Measurements from ENCODE around the gene SPIRE1. TPM values are rescaled to one million over a fixed set of nuclear protein-coding genes. Genes with fewer than 3 reads are reported as not detected.
"Not testable (repeated sequence)": the region's sequence is repeated elsewhere in the genome, so short reads cannot be mapped to it uniquely, and the experiment has no call there.

SPIRE1 gene
- total RNA-seq, 1 donor from 2014 or later: 21.6 TPM

DNA sequence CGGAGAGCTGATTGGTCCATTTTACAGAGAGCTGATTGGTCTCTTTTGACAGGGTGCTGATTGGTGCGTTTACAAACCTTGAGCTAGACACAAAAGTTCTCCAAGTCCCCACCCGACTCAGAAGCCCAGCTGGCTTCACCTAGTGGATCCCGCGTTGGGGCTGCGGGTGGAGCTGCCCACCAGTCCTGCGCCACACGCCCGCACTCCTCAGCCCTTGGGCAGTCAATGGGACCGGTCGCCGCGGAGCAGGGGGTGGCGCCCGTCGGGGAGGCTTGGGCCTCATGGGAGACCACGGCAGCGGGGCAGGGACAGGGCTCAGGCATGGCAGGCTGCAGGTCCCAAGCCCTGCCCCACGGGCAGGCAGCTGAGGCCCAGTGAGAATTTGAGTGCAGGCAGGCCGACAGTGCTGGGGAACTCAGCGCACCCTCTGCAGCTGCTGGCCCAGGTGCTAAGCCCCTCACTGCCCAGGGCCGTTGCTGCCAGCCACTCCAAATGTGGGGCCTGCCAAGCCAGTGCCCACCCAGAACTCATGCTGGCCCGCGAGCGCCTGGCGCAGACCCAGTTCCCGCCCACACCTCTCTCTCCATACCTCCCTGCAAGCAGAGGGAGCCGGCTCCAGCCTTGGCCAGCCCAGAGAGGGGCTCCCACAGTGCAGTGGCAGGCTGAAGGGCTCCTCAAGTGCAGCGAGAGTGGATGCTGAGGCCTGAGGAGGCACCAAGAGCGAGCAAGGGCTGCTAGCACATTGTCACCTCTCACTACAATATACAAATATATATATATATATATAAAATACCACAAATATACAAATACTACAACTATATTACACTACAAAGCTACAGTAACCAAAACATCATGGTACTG is 100.7 kb downstream of the SPIRE1 start:
- no peak for DNase-seq (ENCODE audit: low spot score)
- ATAC-seq: no peak

DNA sequence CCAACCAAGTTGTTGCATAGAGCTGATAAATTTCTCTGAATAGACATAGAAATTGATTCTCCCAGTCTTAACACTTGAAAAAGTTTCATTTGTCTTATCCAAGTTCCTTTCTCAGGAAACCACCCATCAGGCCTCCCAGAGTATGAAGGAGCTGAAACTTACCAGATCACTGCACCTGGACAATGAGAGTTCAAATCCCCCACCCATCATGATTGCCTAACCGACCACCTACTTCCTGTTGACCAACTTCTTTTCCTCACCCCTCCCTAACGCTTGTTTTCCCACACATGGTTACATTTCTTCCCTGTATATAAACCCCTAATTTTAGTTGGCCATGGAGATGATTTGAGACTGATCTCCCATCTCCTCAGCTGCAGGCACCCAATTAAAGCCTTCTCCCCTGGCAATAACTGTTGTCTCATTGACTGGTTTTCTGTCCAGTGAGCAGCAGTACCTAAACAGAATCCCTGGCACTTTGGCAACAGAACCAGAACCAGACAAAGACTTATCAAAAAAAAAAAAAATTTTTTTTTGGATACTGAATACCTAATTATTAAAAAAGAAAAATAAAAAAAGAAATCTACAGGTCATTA is 103.0 kb downstream of the SPIRE1 start:
- no peak for ATAC-seq
- DNase-seq (ENCODE audit: low spot score): no peak

DNA sequence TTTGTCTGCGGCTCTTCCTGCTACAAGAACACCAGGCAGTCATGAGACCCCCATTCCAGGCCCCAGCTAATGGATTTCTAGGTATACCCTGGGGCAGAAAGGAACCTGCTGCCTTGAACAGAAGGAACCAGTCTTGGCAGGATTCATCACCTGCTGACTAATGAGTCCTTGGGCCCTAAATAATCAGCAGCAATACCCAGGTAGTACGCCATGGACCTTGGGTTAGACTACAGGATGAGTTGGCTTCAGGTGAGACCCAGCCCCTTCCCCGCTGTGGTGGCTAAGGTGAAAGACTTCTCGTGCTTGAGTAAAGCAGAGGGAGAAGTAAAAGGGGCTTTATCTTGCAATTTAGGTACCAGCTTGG is 105.0 kb downstream of the SPIRE1 start:
- no peak for DNase-seq (ENCODE audit: low spot score)
- peak; percentile 29 for ATAC-seq

DNA sequence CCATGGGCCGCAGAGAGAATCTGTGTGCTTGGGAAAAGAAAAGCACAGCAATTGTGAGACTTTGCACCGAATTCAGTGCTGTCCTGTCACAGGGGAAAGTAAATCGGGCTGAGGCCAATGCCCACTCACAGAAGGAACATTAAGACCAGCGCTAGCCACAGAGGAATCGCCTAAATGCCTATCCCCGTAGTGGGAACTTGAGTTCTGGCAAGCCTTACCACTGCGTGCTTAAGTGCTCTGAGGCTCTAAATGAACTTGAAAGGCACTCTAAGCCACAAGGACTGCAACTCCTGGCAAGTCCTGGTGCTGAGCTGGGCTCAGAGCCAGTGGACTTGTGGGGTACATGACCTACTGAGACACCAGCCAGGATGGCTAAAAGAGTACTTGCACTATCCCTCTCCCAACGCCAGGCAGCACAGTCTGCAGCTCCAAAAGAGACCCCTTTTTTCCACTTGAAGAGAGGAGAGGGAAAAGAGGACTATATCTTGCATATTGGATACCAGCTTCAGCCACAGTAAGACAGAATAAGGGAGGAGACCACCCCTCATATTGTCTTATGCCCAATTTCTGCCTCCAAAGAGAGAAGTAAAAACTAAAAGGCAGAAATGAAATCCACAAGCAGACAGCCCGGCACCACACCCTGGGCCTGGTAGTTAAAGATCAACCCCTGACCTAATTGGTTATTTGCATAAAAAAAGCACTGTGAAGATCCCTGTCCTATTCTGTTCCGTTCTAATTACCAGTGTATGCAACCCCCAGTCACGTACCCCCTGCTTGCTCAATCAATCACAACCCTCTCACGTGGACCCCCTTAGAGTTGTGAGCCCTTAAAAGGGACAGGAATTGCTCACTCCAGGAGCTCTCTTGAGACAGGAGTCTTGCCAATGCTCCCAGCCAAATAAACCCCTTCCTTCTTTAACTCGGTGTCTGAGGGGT is 105.7 kb downstream of the SPIRE1 start:
- DNase-seq (ENCODE audit: low spot score) (peak; percentile 81), ATAC-seq (peak; percentile 75)

DNA sequence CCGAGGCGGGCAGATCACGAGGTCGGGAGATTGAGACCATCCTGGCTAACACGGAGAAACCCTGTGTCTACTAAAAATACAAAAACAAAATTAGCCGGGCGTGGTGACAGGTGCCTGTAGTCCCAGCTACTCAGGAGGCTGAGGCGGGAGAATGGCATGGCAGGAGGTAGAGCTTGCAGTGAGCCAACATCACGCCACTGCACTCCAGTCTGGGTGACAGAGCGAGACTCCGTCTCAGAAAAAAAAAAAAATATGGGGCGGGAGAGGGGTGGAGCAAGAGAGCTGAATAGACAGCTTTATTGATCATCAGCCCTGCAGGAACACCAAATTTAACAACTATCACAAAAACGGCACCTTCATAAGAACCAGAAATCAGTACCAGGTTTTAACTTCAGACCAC is 106.4 kb downstream of the SPIRE1 start:
- DNase-seq (ENCODE audit: low spot score): not testable (repeated sequence)
- peak; percentile 60 for ATAC-seq

DNA sequence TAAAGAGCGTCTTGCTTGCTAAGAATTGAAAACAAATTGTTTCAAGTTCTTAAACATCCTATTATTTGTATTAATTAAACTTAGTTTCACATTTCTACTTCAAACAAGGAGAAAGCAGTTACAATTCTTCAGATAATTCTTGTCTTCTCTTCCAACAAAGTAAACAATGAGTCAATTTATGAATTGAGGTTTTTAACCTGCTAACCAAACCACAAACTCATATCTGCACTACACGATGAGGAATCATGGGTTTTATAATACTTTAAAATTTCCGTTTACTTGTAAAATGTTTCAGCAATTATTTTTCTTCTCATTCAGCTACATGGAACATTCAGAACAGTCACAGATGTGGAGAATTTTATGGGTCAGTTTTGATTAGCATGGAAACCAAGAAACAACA is 114.2 kb downstream of the SPIRE1 start:
- no peak for DNase-seq (ENCODE audit: low spot score)
- no peak for ATAC-seq

DNA sequence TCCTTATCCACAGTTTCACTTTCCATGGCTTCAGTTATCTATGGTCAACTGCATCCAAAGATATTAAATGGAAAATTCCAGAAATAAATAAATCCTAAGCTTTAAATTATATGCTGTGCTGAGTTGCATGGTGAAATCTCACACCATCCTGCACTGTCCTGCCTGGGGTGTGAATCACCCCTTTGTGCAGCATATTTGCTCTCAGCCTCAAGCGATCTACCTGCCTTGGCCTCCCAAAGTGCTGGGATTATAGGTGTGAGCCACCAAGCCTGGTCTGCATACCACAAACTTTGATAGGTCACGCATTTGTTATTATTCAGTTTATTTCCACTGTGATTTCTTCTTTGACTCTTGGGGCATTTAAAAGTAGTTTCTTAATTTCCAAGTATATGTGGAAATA is 117.2 kb downstream of the SPIRE1 start:
- ATAC-seq (no peak), DNase-seq (ENCODE audit: low spot score) (no peak)

DNA sequence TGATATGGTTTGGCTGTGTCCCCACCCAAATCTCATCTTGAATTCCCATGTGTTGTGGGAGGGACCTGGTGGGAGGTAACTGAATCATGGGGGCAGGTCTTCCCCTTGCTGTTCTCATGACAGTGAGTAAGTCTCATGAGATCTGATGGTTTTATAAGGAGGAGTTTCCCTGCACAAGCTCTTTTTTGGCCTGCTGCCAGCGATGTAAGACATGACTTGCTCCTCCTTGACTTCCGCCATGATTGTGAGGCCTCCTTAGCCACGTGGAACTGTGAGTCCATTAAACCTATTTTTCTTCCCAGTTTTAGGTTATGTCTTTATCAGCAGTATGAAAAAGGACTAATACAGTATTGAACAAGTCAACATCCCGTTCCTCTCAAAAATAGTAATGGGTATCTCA is 118.7 kb downstream of the SPIRE1 start:
- DNase-seq (ENCODE audit: low spot score); ATAC-seq: not testable (repeated sequence)

DNA sequence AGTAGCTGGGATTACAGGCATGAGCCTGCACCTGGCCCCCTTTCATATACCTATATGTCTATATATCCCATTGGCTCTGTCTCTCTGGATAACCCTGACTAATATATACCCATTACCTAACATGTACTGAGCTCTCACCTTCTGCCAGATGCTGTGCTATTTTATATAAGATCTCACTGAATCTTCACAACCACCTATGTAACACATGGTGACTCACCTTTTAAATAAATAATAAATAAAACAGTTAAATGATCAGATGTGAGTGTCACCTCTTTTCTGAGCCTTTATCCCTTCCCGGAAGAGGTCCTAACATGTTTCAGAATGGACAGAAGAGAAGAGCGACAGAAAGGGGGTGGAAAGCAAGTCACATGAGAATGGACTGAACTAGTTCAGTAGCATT is 123.1 kb downstream of the SPIRE1 start:
- no peak for ATAC-seq
- DNase-seq (ENCODE audit: low spot score): no peak

DNA sequence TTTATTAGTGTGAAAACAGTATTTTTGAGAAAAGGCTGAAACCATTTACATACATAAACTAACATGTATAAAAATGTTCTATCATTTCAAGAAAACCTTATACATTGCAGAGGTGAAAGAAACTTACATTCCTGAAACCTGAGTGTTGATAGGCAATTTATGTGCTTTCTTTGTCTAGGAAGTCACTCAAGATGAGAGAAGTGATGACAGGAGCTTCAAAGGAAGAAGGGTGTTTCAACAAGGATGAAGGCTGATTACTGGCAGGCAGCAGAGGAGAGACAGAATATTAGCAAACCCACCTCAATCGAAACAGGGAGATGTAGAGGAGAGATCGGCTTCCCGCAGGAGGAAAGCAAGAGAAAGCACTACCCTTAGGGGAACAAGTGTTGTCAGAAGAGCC is 125.2 kb downstream of the SPIRE1 start:
- ATAC-seq (no peak), DNase-seq (ENCODE audit: low spot score) (no peak)

DNA sequence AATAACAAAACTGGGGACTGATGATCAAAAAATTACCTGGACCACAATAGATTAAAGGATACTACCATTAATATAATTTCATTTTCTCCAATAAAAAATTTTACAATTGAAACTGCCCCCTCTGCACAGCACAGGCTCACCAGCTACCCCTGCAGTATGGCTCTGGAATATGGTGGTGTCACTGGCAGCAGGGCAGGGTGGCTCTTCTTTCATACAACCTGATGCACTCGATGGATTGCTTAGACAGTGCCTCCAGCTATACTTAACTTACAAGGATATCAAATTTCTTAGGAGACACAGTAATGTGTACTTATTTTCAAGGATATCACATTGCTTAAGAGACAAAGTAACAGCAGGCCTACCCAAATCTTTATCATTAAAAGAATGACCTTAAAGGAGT is 126.2 kb downstream of the SPIRE1 start:
- no peak for ATAC-seq

DNA sequence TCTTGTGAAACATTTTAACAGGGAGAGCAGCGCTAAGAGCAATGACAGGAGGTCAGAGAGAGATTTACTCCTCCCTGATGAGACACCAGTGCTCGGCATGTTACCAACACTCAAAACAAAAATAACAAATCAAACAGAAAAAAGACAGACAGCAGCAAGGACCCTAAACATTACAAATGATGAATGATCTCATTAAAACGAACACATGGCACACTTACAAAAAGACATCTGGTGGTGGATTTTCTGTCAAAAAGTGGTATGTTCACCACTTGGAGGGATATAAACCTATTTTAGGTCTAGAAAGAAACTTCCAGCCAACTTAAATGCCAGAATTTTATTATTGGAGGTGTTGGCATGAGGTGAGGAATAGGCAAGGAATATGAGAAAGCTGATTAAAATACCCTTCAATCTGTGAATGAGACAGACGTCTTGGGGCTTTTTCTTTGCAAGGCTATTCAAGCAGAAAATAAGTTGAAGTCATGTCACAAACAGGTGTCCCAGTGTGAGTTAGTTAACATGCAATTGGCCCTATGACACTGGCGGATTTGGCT is 137.4 kb downstream of the SPIRE1 start:
- no peak for DNase-seq (ENCODE audit: low spot score)
- peak; percentile 74 for ATAC-seq

More for the DNA sequence above, 126.2 kb downstream of the SPIRE1 start:
- DNase-seq (ENCODE audit: low spot score): no peak

DNA sequence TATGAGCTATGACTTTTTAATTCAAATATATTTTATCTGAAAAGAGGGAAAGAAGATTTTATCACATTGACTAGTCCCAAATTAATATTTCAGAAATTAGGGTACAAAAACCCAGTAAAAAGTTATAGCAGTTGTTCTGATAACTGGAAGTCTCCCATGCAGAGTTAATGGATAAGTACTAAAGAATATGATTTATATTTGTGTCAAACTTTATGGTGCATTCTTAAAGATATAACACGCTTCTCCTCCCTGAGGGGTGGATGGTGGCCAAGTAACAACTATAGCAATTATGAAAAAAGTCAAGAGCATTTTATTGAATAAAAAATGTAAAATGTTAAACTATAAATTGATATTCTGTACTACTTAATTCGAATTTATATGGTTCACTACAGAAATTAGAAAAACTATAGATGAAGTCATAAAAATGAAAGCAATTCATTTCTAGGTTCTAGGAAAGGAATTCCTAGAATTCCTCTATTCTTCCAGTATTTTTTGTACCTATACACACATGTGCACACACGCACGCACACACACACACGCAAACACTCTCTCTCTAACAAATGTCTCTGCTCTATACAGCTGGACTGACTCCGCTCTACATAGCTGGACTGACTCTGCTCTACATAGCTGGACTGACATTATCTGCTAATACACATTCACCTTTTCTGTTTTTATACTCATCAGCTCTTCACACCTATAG is 138.9 kb downstream of the SPIRE1 start:
- ATAC-seq (no peak), DNase-seq (ENCODE audit: low spot score) (no peak)

DNA sequence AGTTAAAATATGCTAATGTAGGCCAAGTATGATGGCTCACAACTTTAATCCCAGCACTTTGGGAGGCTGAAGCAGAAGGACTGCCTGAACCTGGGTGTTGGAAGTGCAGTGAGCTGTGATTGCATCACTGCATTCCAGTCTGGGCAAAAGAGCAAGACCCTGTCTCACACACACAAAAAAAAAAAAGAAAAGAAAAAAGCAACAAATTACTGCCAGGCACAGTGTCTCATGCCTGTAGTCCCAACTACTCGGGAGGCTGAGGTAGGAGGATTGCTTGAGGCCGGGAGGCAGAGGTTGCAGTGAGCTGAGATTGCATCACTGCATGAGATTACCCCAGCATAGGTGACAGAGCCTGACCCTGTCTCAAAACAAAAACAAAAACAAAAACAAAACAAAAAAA is 139.6 kb downstream of the SPIRE1 start:
- no peak for DNase-seq (ENCODE audit: low spot score)
- ATAC-seq: peak; percentile 29

DNA sequence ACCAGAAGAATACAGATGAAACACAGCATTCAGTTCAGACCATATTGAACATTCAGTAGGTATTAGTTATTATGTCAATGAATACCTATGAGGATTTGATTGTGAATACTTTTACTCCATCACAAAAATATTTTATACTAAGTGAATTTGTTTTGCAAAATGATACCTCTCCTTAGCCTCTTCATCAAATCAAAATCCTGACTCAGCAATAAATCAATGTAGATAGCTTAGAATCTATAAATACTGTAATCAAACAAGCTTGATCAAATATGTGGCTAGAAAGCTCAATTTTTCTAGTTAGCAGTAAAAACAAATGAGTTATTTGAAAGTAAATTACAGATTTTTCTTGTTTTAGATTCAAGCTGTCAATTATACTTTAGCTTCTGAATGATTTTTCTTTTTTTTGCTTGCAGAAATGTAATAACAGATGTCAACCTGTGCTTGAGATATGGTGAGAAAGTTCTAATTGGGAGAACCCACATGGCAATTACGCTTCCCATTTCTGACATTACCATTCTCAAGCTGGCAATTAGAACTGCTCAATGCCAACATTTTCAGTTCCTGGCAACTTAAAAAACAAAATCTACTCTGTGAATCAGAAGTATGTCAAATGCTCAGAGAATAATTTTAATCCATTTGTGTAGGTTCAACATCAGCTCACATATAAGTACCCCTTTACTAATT is 140.6 kb downstream of the SPIRE1 start:
- ATAC-seq (no peak), DNase-seq (ENCODE audit: low spot score) (no peak)

DNA sequence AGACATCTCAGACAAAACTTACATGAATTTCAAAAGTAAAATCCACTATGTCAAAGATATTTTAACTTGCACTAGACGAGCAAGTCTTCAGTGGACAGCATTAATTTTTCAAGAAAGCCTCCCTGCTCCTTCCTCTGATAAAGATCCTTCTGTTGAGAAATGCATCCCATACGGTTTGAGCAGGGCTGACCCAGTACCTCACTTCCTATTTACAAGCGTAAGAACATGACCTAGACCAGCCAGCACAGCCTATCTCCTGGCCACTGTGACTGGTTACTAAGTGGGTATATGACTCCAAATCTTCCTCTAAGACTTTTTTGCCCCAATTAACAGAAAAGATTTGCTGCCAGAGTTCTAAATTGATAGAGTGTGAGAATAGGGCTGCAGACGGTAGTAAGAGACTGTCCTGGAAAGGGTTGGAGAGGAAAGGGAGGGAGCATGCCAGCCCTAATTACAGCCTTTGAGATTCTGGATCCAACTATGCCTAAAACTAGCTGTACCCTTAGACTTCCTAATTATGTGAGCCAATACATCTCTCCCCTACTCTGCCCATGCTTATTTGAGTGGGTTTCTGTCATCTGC is 141.8 kb downstream of the SPIRE1 start:
- DNase-seq (ENCODE audit: low spot score) (no peak), ATAC-seq (peak; percentile 52)

DNA sequence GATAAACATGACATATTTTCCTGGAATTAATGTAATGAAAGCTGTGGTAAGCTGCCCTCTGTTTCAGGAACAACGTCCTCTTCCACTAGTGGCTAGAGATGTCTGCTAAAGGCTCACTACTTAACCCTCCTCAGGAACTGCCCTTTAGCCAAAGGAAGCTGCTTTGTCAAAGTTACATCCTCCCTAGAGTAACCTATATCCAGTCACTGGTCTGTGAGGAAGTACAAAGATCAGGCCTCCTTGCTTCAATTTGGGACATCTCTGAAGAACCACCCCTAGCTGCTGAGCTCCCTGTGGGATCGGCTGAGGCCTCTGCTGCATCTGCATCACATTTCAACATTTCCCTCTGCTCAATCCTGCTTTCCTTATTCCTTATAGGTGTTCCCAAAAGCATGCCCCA is 142.4 kb downstream of the SPIRE1 start:
- peak; percentile 60 for ATAC-seq
- DNase-seq (ENCODE audit: low spot score): no peak

DNA sequence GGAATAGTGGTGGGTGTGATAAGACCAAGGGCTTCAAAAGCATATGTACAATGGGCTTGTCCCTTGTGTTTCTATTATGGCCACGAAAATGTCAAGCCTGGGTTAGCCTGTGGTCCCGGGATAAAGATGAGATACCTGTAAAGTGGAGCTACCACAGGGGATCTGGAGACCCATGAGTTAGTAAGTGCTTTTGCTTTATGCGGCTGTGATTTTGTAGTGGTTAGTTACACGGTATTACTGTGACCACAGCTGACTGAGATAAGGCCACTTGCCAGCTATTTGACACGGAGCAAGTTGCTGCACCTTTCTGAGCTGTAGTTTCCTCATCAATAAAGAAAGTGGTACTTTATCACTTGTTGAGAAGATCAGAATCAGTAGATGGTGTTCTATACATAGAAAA is 150.9 kb downstream of the SPIRE1 start:
- no peak for DNase-seq (ENCODE audit: low spot score)

DNA sequence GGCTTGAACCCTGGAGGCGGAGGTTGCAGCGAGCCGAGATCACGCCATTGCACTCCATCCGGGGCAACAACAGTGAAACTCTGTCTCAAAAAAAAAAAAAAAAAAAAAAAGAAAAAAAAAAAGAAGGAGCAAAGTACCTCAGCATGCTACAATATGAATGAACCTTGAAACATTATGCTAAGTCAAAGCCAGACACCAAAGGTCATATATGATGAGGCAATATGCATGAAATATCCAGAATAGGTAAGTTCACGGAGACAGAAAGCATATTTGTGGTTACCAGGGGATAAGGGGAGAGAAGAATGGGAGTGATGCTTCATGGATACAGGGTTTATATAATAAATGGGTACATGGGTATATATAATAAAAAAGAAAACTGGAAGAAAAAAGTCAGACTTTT is 156.9 kb downstream of the SPIRE1 start:
- ATAC-seq: peak; percentile 48
- no peak for DNase-seq (ENCODE audit: low spot score)

More for the DNA sequence above, 150.9 kb downstream of the SPIRE1 start:
- no peak for ATAC-seq

DNA sequence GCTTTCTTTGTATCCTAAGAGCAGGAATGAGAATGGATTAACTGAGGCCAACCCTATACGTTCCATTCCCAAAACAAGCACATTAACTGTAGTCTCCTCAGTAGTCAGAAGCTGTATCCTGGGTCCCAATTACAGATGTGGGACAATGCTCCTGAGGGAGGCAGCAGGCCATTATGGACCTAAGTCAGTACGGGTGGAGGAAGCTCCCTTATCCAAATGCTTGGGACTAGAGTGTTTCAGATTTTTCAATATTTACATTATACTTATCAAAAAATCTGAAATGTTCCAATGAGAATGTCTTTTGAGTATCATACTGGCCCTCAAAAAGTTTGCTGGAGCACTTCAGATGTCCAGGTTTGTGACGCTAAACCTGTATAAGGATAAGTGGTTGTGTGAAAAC is 160.1 kb downstream of the SPIRE1 start:
- ATAC-seq (no peak), DNase-seq (ENCODE audit: low spot score) (no peak)
